GM19328 (cell line): ENCODE measurements around the gene MARCKS.

Experiments
- ATAC-seq: cut with Tn5 transposase; IDR thresholded peaks from one replicate; pipeline ENCODE4 v1.9.1; 2021; ENCODE audit warnings: mild to moderate bottlenecking, moderate library complexity; ENCODE audit not compliant: unreplicated experiment

The MARCKS gene, protein sequence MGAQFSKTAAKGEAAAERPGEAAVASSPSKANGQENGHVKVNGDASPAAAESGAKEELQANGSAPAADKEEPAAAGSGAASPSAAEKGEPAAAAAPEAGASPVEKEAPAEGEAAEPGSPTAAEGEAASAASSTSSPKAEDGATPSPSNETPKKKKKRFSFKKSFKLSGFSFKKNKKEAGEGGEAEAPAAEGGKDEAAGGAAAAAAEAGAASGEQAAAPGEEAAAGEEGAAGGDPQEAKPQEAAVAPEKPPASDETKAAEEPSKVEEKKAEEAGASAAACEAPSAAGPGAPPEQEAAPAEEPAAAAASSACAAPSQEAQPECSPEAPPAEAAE

DNA sequence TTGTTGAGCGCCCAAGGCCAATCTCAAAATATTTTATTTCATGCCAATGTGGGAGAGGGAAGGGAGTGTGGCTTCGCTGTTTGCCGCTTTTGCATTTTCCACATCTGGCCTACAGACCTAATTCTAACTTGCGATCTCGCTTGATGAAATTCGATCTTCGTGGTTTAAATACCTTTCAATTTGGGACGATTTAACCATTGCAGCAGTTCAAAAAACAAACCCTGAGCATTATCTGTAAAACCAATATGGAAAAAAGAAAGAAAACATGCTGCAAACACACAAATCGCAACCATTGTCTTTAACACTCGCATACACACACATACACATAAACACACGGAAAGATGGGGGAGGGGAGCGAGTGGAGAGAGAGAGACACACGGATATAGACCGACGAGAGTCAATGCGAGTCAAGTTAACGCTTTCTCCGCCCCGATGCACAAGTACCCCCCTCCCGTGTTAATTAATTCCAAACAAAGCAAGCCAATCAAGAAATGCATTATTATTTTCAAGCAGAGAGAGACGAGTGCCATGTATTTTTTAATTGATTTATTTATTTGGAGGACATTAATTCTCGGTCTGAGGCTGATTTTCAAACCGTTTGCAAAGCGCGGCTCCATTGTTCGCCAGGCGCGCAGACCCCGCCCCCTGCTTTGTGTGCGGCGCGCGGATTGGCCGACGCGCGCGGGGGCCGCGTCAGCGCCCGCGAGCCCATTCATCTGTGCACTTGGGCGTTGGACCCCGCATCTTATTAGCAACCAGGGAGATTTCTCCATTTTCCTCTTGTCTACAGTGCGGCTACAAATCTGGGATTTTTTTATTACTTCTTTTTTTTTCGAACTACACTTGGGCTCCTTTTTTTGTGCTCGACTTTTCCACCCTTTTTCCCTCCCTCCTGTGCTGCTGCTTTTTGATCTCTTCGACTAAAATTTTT, at the start of gene MARCKS:
Gene MARCKS (plus strand): TSS at position 721 of the 931 bp plus-strand sequence. CDS start 401 bp downstream, outside the sequence.
- ATAC-seq: peak; percentile 40

DNA sequence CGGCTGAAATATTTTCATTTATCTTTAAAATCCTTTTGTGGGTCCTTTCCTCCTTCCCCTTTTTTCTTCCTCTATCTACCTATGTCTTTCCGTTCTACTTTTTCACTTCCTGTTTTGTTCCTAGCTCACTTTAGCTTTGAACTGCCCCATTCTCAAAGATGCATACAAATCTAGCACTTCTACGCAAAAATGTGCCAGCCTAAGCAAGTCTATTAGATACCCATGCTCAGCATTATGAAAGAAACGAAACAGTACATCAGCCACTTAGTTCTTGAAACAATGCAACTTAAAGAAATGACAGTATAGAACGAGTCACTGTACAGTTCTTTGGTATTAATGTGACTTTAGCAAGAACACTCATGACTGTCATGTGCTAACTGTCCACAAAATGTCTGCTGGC, 47.3 kb upstream of the MARCKS start:
- peak; percentile 59 for ATAC-seq

DNA sequence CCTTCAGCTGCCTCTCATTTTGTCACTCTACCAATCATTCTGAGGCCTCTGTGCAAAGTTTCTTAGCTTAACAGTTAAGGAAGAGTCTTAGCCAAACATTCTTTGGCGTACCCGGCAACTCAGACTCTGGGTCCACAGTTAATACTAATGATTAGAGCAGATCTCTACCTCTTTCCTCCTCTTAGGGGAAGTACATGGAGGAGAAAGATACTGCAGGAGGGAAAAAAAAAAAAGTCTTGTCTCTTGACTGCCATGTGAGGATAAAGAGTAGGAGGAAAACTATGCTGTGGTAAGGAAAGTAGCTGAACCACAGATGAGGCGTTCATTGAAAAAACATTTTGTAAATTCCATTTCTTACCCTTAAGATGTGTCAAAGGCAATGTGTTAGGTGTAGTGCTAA, 44.0 kb upstream of the MARCKS start:
- no peak for ATAC-seq

DNA sequence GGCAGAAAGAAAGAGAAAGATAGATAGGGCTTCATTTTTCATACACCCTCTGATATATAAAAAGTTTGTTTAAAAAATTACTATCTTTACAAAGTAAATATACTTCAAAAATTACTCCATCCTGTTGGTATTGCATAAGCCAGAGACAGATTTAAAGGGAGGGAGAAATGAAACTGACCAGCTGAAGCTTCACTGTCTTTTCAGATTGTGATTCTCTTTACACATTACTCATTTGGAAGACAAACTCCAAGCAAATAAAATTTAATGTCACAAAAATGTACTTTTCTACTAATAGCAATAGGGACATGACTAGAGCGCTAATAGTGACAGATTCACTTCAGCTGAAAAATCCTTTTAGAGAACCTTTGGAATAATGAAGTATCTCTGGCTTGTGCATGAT, 38.6 kb upstream of the MARCKS start:
- ATAC-seq: no peak

DNA sequence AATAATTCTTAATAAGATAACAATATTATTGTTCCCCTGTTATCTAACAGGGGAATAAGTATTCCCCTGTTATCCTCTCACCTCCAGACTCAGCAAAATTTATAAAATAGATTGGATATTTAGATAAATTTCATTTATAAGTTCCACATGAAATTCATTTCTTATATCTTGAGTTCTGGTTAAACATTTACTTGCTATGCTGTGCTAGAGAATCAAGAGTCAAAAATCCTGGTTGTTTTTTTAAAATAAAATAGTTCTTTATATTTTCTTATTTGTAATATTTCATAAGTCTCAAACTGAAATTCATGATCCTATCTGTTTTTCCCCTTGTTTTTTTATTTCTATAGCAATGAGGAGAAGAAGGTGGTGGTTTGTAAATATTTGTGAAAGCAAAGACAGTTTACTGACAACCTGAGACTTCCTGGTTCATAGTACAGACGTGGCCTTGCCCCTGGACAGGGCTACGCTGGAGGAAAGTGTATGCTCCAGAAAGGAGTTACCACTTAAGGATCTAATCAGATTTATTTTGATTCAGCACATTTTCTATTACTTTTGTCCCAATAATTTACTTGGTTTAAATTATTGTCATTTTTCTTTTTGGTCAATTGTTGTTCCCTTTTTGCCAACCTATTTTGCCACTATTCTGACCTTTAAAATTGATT, 37.8 kb upstream of the MARCKS start:
- ATAC-seq: no peak

DNA sequence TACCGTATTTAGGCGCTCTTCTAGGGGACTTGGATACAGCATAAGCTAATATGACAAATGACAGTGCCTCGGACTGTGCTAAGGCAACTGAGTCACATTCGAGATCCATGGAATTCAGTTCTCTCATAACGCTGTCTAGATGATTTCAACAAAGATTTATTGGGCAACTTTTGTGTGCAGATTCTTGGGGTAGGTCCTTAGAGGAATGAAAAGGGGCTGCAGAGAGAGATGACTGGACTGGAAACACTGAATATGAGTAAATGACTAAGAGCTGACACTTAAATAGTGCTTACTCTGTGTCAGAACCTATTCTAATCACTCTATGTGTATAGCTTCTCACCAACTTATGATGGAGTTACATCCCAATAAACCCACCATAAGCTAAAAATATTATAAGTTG, 36.4 kb upstream of the MARCKS start:
- no peak for ATAC-seq

DNA sequence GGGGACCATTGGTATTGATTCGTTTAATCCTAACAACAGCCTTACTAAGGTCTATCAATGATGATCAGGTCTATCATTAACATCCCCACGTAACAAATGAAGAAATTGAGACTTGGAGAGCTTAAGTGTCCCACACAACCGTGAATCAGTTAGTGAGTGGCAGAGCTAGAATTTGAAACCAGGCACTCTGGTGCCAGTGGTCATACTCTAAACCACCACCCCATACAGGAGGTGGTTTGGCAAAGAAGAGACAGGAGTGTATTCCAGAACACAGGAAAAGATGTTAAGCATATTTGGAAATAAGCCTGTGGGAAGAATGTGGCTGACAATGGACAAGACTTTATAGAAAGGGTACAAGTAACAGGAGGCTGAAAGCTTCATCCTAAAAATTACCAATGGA, 35.7 kb upstream of the MARCKS start:
- ATAC-seq: no peak

DNA sequence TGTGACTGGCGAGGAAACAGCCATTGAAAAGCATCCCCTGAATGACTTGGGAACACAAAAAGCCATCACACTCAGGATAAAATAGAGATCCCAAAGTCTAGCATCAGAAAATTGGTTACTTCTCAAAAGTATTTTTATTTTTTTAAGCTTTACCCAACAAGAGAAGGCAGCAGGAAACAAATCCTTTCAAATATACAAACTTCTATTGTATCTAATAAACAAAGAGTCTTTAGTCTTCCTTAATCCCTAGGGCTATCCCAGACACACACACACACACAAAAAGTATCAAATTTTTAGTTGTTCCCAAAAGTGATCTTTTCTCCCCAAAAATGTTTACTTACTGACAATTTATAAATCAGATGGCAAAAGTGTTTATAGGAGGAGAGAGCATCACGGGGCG, 33.2 kb upstream of the MARCKS start:
- ATAC-seq: no peak

DNA sequence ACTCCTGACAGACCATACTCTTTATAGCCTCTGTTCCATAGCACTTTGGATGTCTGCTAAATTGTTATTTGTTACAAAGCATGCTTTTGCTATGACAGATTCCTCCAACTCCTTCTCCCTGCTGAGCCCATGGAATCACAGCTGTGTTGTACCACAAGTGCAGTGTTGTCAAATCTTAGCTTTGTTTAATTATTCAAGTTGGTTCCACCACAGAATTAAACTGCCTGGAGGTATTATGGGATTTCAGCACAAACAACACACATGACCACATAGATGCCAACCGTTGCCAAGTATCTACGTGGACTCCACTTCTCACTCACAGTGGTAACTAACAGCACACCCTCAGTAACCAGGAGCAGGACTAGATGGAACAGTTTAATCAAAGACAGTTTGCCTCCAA, 32.7 kb upstream of the MARCKS start:
- ATAC-seq: no peak

DNA sequence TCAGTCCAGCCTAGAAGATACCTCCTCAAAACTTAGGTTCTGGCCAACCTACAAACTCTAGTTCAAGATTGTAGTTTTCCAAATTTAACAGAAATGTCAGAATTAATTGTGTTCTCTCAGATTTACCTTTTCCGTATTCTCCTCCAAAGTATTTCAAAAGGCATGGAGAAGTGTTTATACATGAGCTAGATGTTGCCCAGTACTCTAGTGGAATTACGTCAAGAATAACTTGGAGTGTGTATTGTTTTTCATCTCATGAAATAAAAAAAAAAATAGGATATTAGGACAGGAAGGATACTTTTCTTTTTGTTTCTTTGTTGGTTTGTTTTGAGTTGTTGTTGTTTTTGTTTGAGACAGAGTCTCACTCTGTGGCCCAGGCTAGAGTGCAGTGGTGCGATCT, 32.3 kb upstream of the MARCKS start:
- no peak for ATAC-seq

DNA sequence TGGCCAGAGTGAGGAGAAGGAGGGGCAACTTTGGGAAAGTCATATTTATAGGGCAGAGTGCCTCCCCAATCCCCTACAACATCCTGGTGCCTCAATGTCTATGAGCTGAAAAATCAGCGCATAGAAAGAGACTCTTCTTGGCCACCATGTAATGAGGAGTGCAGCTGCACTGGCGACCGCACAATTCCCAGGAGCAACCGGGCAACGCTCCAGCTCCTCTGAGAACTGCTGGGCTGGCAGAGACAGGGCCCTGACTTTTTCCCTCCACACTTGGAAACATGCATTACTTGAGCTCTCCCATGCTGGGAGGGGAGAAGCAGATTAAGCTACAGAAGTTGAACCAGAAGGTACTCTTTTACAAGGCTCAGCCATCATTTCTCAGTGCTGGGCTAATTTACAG, 31.4 kb upstream of the MARCKS start:
- ATAC-seq: no peak

DNA sequence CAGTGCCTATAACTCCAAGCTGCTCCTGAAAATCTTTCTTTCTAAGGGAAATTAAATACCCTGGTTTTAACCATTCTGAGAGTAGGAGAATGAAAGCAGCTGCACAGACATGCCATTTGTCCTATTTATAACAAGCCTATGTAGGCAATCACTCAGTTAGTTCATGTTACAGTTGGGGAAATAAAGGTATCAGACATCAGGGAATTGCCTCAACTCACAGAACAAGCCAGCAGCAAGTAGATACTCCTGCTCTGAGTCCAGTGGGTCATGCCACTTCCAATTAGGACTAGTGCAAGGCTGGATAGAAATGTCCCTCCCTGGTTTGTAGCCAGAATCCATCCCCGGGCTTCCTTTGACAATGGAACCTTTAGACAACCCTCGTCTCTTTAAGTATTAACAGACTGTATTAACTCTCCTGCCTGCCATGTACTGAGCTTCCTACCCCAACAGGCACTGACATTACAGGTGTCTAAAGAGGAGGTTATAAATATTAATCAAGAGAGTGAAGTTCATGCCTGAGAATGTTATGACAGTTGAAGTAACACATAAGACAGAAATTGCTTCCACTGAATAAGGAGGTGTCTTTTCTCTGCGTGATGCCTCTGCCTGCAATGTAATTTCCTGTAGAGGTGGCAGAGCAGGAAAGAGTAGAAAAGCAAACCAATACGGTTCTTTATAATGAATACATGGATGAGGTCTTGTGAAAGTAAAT, 28.0 kb upstream of the MARCKS start:
- ATAC-seq: no peak

DNA sequence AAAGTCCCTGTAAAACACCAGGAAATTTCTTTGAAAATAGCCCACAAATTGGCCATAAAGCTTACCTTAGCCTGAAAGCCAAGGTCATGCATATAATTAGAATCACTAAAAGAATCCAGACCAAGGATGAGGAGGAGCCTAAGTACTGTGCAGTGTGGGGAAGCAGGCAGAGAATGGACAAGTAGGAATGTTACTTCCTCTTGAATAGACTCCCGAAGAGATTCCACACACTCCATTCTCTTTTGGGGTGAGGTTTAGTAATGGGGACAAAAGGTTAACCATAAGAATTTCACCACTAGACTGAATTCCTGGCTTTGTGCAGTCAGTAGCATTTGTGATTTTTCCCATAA, 27.5 kb upstream of the MARCKS start:
- no peak for ATAC-seq

DNA sequence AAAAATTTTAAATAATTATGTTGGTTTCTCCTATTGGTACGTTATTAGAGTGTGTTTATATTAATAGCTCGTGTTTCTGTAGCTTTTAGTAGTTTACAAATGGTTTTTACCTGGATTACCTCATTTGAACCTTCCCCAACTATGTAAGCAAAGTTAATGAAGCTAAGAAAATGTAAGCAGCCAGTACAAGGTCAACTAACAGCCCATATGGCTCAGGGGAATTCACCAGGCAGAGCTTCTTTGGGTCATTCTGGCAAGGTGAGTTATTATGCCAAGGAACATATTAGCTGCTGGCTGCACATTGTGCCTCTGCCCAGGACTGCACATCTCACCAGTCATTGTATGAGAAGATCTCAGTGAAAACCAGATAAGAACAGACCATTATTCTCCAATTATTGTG, 27.0 kb upstream of the MARCKS start:
- ATAC-seq: no peak

DNA sequence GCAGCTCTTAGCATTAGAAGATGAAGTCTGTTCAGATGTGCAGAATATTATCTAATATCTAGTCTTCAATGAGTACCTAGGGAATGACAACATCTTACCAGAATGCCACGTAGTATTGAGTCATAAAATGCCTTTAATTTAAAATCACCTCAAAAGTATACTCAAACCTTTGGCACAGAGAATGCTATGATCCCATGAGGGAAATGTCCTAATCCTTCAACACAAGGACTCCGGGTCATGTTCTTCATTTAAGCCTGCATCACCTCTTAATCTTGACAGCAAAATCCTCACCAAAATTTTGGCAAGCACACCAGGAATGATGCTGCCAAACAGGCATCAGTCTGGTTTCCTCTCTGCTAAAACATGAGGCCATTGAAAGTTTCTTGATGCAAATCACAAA, 23.6 kb upstream of the MARCKS start:
- ATAC-seq: no peak

DNA sequence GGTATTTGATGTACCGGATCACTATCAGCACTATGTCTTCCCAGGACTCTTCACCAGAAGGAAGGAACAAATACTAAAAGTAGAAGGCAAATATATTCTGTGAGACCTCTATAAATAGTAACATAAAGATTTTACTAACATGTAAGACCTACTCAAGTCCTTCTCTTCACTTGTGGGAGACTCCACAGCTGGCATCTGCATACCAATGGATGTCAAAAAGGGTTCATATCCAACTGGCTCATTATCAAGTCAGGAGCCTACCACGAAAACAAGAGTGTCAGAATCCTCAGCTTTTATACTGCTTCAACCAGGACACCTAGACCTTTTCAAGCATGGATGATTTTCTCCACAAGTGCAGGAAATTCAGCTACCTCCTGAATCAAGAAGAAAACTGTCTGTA, 20.0 kb upstream of the MARCKS start:
- no peak for ATAC-seq

DNA sequence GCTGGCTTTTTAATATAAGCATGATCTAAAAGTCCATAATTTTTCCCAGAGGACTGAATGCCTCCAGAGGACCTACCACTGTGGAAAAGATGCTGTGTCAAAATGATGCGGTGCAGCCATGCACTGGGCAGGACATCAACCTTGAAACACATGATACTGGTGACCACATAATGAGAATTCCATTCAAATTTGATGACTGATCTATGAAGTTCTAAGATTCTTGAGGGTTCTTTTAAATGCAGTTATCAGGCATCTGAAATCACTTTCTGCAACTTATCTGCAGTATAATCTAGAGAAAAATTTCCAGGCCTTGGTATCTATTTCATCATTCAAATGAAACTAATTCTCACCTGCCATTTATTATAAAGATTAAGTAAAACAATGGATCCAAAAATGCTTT, 15.0 kb upstream of the MARCKS start:
- ATAC-seq: no peak

DNA sequence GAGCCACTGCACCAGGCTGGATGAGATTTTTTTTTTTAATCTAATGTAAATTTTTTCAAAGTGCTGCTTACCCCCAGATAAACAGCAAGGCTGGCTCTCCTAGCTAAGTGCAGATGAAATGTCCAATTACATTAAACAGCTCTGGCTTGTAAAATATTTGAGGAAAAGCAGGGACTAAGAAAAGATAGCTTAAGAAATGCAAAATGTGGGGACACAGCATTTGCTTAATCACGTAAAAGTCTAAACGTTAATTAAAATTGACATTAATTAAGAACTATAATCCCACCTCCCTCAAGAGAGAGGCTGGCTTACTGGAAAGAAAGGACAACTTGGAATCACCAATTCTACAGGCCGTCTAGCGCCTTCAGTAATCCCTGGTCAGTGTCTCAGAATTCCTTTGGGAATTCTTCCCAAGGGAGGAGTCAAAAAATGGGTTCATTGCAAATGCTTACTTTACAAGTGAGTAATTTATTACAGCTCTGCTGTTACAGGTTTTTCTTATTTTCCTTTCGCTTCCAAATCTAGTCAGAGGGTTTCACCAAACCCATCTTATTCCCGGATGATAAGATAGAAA, 13.6 kb upstream of the MARCKS start:
- ATAC-seq: no peak

DNA sequence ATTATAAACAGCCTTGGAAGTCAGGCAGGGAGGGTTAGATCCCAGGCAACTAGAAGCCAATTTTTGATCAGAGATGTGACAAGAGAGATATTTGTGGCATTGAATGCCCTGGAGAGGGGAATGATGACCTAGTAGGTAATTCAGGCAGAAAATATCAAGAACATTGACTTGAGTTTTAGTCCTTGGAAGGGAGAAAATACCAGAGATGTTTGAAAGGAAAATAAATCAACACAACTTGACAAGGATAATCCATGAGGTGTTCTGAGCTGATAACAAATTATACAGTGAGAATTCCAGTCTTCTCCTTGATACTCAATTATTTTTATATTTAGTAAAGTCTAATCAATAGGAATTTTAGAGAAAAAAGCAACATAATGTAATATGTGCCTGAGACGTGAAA, 10.6 kb upstream of the MARCKS start:
- no peak for ATAC-seq

DNA sequence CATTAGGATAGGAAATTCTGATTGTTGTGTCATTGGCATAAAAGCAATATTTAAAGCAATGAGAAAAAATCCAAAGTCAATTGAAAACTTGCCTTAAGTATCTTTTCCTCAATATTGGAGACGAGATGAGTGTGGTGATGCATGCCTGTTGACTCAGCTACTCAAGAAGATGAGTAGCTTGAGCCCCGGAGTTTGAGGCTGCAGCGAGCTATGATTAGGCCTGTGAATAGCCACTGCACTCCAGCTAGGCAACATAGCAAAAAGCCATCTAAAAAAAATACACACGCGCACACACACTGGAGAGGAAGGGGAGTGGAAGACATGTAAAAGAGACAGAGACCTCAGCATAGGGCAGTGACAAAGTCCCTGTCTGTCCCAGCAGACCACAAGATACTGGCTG, 9.7 kb upstream of the MARCKS start:
- no peak for ATAC-seq

DNA sequence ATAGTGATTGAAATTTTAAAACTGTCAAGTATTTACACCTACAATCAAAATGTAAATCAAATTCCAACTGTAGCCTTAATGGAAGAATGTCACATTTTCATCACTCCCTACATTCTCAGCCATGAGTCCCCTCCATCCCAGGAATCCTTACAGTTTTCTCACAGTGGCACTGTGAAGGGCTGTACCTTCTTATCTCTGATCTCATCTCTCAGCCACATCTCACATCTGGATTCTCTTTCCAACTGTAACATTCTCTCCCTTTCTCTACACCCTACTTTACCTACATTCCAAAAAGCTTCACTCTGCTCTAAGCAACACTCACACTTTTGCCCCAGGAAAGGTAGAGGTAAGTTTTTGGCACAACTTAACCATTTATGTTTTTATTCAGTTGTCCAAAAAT, 8.9 kb upstream of the MARCKS start:
- no peak for ATAC-seq
